GM10248 (cell line): ENCODE results near the gene CRKL.

Experiments
- CTCF ChIA-PET: fragments of 300-600 bp; sonication (Branson Sonifier 250); formaldehyde crosslinking; extraction: SDS; loops from one replicate; lab custom pipeline; 2021; ENCODE audit warnings: antibody characterized with exemption; lab: Yijun Ruan, JAX
- POLR2A ChIA-PET: fragments of 350-650 bp; sonication (Branson Sonifier 250); formaldehyde crosslinking; extraction: SDS; loops from one replicate; lab custom pipeline; 2020; ENCODE audit warnings: antibody characterized with exemption; lab: Yijun Ruan, JAX
- DNase-seq: peaks from one replicate; pipeline ENCODE4 v3.0.0; 2012; ENCODE audit errors: extremely low spot score
- TF ChIP-seq, protein P1 (sequence below): IDR thresholded peaks from 2 replicates; pipeline ENCODE4 v1.5.1; 2012; ENCODE audit warnings: mild to moderate bottlenecking, low read depth; ENCODE audit errors: extremely low read depth, missing control alignments, control extremely low read depth

The CRKL gene

DNA sequence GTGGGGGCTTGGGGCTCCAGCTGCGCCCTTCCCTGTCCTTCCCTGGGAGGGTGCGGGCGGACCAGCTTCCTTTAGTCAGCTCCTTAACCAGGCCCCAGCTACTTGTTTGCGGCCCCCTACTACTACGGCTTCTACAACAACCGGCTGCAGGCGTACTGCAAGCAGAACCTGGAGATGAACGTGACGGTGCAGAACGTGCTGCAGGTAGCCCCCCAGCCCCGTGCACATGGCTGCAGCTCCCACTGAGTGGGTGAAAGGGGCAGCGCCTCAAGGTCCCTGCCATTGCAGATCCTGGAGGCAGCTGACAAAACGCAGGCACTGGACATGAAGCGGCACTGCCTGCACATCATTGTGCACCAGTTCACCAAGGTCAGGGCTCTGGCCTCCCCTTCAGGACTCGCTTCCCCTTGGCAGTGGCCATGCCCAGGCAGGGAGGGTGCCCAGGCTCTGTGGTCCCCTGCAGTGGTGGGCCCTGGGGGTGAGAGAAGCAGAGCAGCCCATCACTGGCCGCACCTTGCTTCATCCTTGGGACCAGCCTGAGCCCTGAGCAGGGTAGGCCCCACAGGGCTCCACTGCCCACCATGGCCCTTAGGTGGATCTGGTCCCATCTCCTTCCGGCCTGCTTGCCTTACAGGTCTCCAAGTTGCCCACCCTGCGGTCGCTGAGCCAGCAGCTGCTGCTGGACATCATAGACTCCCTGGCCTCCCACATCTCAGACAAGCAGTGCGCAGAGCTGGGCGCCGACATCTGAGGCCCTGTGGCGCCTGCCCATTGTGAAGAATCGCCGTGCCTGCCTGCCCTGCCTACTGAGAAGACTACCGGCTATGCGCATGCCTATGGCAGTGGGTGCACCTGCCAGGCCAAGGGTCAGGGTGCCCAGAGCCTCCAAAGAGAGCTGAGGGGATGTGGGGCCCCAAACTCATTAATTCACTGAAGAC lies 79.7 kb downstream of the CRKL start:
- TF ChIP-seq, protein P1, sequence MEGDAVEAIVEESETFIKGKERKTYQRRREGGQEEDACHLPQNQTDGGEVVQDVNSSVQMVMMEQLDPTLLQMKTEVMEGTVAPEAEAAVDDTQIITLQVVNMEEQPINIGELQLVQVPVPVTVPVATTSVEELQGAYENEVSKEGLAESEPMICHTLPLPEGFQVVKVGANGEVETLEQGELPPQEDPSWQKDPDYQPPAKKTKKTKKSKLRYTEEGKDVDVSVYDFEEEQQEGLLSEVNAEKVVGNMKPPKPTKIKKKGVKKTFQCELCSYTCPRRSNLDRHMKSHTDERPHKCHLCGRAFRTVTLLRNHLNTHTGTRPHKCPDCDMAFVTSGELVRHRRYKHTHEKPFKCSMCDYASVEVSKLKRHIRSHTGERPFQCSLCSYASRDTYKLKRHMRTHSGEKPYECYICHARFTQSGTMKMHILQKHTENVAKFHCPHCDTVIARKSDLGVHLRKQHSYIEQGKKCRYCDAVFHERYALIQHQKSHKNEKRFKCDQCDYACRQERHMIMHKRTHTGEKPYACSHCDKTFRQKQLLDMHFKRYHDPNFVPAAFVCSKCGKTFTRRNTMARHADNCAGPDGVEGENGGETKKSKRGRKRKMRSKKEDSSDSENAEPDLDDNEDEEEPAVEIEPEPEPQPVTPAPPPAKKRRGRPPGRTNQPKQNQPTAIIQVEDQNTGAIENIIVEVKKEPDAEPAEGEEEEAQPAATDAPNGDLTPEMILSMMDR, result no peak
- CTCF ChIA-PET, result interaction anchor here (0.7 to 1.0 kb wide), 2 partner anchors 15 to 650 kb away, joined by 3 read pairs; partner anchors contain the start of gene LZTR1
- POLR2A ChIA-PET, result no interaction called here
- DNase-seq, result no peak

DNA sequence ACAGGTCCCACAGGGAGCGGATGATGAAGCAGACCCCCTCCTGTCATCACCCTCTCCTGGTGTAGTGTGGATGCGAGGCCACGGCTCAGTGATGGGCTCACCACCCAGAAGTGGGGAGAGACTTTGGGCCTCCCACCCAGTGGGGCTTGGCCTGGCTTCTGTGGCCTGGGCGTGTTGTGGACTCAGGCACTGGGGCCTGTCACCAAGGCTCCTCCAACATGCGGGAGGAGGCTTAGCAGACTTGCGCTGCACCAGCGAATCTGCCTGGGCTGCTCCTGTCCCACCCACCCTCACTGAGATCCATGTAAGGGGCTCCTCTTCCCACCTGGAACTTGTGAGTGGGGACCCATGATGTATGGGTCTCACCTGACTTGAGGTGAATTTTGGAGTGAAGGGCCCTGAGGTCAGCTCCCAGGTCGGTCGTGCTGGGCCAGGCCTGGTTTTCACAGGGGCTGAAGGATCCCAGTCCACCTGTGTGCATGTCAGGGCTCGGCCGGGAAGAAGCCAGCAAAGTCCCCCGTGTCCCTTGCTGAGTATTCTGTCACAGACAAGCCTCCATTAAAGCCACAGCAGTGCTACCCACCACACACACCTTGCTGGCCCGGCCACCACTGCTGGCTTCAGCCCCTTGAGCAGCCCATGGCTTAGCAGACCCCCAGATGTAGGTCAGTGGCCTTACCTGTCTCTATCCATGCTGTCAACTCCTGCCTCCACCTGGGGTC lies 80.5 kb downstream of the CRKL start:
- DNase-seq, result no peak
- POLR2A ChIA-PET, result no interaction called here
- CTCF ChIA-PET, result interaction anchor here (1.0 kb wide), 1 partner anchor 649 kb away, joined by 3 read pairs; no protein-coding TSS in a partner anchor
- TF ChIP-seq, protein P1, result no peak

DNA sequence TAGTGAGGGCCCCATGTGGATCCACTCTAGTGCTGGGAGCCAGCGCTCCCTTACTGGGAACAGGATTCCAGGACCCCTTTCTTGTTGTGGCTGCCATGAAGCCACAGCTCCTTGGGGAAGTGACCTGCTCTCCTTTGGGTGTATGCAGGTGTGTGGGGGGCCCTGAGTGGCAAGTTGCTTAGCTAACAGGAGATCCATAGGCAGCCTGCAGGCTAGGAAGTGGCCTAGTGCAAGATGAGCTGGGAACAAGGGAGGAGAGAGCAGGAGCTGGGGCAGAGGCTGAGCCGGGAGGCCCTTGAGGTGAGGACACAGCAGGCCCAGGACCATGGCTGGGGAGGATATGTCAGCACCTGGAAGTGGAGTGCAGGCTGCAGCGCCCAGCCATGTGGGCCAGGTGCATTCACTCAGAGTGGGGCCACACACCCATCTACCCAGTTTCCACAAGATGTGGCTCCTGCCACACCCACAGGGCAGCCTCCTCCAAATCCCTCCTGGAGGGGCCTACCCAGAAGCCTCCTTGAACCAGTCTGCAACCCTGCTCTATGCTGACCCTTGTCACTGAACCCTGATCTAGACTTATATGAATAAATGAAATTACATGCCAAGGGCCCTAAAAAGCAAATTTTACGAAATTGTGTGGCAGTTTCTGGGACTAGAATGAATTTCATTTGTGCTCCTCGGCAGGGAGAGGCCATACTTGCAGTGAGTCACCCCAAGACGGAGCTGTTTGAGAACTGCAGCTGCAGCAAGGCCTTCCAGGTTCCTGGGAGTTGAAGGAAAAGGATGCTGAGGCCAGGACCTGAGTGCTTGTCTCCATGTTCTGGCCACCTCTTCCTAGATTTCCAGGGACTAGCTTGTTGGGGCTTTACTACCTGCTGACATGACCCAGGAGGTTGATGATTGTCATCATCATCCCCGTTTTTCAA lies 81.5 kb downstream of the CRKL start:
- CTCF ChIA-PET, result interaction anchor here (0.9 to 2.5 kb wide), 2 partner anchors 8 to 17 kb away, joined by 3 to 10 read pairs; partner anchors contain the start of gene LZTR1

DNA sequence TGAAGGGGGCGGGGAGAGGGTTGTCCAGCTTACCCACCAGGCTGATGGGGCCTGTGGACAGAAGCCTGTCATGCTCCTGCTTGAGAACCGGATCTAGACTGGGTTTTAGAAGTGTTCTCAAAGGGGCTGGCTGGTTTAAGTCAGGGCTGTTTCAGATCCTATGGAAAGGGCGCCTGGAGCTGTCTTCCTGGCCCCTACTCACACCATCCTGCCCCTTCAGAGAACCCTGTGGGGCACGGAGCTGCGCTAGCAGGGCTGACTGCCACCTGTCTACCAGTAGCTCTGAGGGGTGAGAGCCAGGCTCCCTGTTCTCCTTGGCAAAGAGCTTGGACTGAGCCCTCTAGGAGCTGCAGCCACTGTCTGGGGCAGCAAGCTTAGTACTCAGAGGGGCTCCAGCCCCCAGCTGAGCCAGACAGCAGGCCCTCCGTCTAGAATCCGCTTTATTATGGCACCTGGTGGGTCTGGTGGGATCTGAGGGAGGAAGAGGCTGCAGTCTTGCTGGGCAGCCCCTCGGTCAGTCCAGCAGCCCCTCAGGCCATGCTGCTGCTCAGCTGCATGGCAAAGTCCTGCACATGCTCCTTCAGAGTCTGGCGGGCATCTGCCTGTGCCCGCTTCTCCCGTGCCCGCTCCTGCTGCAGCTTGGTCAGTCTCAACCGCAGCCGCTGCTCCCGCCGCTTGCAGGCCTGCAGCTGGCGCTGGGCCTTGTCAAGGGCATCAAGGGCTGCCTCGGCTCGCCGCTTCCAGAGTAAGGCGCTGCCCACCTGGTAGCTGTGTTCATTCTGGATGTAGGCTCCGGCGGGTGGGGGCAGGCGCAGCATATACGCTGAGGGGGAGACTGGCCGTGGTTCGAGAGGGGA lies 82.4 kb downstream of the CRKL start:
- TF ChIP-seq, protein P1, result no peak
- DNase-seq, result no peak
- ChIA-PET POLR2A (no interaction called here), CTCF (interaction anchor here (0.9 to 2.5 kb wide), 3 partner anchors 9 to 18 kb away, joined by 3 to 10 read pairs (median 3); partner anchors contain the start of gene LZTR1)

More for the DNA sequence above, 81.5 kb downstream of the CRKL start:
- TF ChIP-seq, protein P1, result no peak
- DNase-seq, result no peak
- POLR2A ChIA-PET, result no interaction called here

DNA sequence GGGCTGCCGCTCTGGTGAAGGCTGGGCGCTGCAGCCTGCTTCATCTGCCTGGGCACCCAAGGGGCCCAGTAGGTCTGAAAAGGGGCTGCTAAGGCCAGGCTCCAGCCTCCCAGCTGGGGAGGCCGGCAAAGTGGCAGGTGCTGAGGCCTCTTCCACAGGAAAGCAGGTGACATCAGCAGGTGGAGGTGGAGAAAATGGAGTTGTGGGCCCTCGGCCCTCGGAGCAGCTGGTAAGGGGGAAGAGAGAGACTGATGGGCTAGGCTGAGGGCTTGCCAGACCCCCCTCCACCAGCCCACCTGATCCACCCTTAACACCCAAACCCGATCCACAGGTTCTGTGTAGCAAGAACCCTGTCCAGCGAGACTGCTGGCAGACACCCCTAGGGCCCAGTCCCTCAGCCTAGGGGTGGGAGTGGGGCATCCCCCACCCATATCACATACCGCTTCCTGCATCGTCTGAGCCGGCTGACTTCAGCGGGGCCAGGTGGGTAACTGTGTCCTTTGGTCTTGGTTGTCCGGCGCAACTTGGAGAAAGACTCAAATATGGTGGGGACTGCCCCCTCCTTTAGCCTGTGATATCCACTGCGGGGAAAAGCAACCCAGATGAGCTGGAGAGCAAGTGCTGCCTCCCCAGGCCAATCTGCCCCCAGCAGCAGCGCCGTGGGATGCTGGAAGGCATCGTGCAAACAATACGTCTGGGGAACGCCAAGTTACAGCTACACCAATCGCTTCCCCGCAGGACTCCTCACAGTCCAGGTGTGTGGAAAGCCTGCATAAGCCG lies 83.2 kb downstream of the CRKL start:
- ChIA-PET CTCF (interaction anchor here (0.9 to 2.5 kb wide), 3 partner anchors 10 to 83 kb away, joined by 3 to 10 read pairs (median 3); partner anchors contain the start of genes CRKL and LZTR1), POLR2A (no interaction called here)
- TF ChIP-seq, protein P1, result no peak
- no peak for DNase-seq
